ENCODE measurements around the gene PTPMT1.
"Not testable (repeated sequence)": the region's sequence is repeated elsewhere in the genome, so short reads cannot be mapped to it uniquely, and the experiment has no call there.

PTPMT1 gene

DNA sequence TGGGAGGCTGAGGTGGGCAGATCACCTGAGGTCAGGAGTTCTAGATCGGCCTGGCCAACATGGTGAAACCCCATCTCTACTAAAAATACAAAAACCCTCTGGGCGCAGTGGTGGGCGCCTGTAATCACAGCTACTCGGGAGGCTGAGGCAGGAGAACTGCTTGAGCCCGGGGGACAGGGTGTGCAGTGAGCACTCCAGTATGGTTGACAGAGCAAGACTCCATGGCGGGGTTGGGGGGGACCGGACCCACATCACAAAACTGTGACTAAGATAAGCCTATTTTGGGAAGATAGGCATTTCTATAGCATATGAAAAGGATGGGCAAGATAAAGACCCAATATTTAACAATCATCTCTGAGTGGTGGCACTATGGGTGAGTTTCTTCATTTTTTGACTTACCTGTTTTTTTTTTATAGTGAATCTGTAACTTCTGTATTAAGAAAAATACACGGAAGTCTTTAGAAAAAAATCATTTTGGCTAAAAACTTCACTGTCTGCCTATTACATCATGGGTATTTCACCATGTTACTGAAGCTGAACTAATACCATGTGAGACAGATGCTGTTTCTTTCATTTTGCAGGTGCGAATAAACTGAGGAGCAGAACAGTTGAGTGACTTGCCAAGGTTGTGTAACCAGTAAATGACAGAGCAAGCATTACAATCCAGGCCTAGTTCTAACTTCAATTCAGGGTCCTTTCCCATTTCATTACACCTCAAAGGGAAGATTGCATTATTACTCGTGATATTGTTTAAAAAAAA, 14.9 kb upstream of the PTPMT1 start:
- DNase-seq = no peak

DNA sequence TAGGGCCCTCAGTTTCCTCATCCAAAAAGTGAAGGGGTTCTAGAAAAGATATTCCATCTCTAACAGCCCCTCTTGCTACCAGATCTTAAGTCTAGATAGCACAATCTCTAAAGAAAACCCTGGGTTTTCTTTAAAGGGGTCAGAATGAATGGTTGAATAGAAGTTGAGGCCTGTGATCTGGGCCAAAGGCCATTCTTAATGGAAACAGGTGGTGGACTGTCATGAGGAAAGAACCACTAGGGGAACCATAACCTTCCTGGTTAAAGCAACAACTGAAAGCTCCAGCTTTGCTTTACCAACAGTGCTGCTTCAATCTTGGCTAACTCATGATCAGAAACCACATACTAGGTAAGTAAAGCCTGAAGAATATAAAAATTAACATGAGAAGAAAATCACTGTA, 14.3 kb upstream of the PTPMT1 start:
- no peak for DNase-seq

DNA sequence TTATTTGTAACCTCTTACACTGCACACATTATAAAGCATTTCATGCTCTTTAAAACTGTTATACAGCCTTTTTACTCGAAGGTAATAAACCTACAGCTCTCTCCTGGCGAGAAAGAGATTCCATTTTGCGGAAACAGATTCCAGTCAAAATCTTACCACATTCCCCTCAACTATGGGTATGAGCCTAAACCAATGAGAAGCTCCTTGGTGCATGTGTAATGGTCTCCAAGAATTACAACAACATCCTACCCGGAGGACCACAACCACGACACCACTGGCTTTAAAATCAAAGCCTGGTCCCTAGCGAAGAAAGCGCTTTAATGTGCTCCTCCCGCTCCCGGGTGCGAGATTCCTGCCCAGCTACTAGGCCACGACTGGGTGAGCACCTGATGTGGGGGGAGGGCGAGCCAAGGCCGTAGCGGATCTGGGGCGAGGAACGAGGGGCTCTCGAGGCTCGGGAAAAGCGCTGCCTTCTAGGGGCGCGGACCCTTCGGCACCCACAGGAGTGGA, 13.3 kb upstream of the PTPMT1 start:
- no peak for DNase-seq

DNA sequence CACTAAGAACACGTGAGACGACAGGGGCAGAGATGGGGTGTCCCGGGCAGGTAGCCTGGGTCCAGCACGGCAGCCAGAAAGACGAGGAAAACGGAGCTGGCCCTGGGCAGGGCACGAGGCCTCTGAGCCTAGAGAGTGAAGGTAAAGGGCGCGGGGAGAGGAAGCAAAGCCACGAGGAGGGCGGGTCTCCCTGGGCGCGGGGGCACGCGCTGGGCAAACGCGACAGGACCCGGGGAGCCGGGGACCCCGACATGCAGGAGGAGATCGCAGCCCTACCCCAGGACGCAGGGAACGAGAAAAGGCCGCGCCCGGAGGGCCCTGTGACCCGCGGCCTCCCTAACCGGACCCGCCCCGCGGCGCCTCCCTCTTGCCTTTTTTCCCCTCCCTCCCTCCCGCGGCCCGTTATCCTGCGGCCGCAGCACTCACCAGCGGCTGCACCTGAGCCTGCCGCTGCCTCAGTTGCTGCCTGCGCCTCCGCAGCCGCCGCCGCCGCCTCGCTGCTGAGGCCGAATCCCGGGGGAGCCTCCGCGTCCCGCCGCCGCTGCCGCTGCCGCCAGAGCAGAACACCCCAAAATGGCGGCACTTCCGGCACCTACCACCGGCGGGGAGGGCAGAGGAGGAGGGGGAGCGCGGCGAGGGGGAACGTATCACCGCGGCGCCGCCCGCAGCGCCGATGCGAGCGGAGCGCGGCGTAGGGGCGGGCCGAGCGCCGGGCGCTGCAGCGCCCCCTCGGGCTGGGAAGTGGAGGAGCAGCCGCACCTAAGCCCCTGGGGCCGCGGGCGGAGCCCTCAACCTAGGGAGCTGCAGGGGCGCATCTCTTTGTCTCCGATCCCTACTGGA, 12.6 kb upstream of the PTPMT1 start, which contains the start of gene CELF1:
Gene CELF1 (minus strand): TSS at position 567 of the 840 bp plus-strand sequence. CDS start 53,609 bp downstream, outside the sequence.
- DNase-seq = peak; percentile 96

DNA sequence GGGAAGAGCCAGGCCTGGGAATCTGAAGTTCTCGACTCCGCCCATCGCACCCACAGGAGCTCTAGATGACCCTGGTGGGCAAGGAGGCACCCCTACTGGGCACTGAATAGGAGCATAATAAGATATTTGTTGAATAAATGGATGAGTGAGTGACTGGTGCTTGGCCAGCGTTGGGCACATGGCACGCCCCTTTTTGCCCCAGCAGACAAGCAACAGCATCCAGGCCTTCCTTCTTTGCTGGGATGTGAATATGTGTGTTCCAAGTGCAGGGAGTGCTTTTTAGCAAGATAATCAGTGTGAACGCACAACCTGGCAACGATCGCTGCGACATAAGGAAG, 12.0 kb upstream of the PTPMT1 start:
- no peak for DNase-seq

DNA sequence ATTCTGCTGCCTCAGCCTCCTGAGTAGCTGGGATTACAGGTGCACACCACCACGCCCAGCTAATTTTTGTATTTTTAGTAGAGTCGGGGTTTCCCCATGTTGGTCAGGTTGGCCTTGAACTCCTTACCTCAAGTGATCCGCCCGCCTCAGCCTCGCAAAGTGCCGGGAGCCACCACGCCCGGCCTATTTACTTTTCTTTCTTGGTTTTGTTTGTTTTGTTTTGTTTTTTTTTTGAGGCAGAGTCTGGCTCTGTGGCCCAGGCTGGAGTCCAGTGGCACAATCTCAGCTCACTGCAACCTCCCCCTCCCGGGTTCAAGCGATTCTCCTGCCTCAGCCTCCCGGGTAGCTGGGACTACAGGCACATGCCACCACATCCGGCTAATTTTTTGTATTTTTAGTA, 8.4 kb upstream of the PTPMT1 start:
- DNase-seq = not testable (repeated sequence)

DNA sequence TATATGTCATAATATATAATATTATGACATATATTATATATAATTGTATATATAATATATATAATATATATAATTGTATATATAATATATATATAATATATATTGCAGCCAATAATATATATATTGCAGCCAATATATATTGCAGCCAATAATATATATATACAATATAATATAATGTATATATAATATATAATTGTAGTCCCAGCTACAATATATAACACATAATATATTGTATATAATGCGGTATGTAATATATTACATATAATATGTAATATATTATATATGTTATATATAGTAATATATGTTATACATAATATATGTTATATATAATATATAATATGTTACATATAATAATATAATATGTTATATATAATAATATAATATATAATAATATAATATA, 6.7 kb upstream of the PTPMT1 start:
- no peak for DNase-seq

DNA sequence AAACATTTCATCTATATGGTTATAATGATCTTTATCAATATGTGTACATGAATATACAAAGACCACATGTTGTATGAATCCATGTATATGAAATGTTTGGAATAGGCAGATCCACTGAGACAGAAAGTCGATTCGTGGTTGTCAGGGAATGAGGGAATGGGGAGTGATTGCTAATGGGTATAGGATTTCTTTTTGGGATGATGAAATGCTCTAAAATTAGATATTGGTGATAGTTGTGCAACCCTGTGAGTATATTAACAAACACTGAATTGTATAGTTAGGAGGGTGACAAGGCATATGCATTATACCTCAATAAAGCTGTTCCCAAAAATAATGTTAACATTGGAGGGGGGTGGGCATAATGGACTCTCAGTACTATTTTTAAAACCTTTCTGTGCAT, 5.0 kb upstream of the PTPMT1 start:
- DNase-seq = no peak

DNA sequence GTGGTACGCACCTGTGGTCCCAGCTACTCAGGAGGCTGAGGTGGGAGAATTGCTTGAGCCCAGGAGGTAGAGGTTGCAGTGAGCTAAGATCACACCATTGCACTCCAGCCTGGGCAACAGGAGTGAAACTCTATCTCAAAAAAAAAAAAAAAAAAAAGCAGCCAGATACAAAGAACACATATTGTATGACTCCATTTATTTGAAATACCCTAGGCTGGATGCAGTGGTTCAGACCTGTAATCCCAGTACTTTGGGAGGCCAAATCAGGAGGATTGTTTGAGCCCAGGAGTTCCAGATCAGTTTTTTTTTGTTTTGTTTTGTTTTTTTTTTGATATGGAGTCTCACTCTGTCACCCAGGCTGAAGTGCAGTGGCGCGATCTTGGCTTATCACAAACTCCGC, 3.0 kb upstream of the PTPMT1 start:
- DNase-seq = not testable (repeated sequence)

DNA sequence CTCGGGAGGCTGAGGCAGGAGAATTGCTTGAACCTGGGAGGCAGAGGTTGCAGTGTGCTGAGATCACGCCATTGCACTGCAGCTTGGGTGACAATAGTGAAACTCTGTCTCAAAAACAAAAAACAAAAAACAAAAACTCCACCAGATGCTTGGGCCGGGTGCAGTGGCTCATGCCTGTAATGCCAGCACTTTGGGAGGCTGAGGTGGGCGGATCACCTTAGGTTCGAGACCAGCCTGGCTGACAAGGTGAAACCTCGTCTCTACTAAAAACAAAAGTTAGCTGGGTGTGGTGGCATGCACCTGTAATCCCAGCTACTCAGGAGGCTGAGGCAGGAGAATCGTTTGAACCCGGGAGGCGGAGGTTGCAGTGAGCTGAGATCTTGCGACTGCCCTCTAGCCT, 1.0 kb upstream of the PTPMT1 start:
- DNase-seq = not testable (repeated sequence)

DNA sequence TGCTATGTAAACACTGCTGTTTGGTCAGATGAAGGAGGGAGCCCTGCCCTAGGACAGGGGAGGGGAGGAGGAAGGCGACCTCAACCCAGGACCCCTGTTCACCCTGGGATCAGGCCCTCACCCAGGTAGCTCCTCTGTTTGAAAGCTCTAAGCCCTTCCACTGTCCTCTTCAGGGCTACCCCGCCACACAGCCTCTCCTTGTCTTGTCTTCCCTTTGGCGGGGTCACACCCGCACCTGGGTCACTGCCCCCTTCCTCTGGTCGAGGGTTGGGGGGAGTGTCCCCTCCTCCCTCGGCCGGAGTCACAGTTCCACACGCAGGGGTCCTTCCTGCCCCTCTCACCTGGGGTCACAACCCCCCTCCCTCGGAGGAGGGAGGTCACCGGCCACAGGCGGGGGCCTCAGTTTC, 463 bp upstream of the PTPMT1 start:
- DNase-seq = no peak

DNA sequence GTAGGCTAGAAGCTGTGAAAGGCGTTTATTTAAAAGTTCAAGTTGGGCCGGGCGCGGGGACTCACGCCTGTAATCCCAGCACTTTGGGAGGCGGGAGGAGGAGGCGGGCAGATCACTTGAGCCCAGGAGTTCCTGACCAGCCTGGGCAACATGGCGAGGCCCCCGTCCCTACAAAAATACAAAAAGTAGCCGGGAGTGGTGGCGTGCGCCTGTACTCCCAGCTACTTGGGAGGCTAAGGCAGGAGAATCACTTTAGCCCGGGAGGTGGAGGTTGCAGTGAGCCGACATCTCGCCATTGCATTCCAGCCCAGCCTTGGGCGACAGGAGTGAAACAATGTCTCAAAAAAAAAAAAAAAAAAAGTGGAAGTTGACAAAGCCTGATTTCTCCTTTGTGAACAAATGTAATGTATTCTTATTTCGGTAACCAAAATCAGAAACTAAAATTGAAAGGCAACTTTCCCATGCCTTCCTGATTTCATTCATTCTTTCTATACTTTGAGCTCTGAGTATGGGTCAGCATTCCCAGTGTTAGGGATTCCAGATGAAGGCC, 825 bp downstream of the PTPMT1 start:
- no peak for DNase-seq

DNA sequence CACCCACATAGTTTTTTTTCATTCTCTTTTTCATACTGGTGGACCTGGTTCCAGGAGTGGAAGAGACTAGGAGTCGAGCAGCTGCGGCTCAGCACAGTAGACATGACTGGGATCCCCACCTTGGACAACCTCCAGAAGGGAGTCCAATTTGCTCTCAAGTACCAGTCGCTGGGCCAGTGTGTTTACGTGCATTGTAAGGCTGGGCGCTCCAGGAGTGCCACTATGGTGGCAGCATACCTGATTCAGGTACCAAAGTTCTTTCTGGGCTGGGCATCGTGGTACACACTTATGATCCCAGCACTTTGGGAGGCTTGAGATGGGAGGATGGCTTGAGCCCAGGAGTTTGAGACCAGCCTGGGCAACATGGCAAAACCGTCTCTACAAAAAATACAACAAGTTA, 4.2 kb downstream of the PTPMT1 start:
- DNase-seq = no peak

DNA sequence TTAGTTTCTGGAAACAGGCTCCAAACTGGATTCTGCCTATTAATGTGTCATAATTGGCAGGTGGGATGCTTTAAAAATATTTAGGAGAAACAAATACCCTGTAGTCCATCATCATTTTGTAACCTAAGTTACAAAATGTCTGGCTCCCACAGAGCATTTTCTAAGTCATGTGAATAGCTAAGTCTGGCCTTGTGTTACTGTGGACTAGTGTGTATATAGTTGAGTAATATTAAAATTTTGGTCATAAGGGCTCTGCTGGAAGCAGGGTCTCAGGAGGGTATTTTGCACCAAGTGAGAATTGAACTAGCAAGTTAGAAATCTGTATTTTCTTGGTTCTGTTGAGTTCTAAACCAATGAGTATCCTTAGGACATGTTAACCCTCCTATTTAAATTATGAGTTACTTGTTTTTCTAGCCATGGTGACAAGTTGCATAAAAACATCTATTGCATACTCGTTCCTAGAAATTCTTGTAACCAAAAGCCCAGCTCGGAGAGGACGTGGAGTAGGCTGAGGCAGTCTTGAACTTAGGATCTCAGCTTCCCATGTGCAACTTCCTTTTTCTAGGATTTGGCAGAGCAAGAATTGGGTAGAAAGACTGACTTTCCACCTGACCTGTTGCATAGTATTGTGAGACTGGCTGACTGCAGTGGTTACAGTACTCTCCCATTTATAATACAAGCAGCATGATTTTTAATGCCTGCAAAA, 5.4 kb downstream of the PTPMT1 start:
- no peak for DNase-seq

DNA sequence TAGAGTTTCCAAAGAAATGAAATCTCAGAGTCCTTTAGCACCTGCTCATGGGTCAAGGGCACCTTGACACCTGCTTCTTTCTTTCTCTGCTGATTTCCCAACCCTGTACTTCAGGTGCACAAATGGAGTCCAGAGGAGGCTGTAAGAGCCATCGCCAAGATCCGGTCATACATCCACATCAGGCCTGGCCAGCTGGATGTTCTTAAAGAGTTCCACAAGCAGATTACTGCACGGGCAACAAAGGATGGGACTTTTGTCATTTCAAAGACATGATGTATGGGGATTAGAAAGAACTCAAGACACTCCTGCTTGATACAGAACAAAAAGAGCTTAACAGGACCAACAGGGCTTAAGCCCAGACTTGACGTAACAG, 5.9 kb downstream of the PTPMT1 start:
- DNase-seq = no peak

DNA sequence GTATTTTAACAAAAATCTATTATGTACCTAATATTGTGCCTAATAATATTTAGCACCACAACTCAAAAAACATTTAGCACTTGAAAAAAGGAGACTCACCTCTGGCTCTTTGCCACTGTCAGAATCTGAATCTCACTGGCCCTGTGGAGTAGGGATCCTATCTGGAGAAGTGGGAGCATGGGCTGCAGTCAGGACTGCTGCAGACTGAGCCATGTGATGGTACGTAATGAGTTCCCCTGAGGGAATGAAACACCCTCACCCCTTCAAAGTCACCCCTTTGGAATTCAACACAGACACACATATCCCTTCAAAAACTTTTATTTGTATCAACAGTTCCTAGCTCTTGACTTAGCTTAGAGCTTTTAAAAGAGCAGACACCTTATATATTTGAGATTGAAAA, 6.5 kb downstream of the PTPMT1 start:
- no peak for DNase-seq

DNA sequence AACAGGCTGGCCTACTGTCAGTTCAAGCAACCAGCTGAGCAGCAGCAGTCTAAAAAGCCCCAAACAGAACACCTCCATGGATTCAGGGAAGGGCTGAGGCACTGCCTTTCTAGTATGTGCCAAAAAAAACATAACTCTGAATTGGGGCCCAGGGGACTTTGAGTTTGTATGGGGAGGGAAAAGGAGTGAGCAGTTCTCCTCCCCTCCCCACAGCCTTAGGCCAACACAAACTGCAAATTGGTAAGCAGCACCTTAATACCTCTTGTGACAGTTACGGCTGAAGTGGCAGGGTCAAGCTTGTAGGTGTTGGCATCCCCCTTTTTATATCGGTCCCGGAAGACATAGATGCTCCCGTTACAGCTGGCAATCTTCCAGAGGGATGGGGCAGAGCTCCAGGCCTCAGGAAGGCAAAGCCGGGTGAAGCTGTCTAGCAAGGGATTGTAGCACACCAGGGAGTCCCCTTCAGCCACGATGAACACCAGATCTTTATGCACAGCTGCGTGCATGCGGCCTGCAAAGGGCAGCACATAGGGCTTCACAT, 7.4 kb downstream of the PTPMT1 start:
- DNase-seq = no peak

DNA sequence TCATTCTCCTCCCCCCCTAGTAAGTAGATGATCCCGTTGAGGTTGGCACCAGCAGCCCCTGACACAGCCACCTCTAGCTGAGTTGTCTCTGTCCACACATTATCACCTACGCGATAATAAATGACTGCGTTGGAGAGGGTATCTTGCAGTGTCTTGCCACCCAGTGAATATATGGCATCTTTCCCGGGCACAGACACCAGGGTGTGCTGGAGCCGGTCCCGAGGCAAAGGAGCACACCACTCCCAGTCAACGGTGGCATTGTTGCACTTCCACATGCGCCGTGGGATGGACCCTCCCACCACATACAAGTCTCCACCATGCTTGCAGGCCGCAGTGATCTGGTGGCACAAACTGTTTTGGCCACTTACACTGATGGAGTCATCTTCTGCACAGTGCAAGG, 7.9 kb downstream of the PTPMT1 start:
- DNase-seq = no peak

DNA sequence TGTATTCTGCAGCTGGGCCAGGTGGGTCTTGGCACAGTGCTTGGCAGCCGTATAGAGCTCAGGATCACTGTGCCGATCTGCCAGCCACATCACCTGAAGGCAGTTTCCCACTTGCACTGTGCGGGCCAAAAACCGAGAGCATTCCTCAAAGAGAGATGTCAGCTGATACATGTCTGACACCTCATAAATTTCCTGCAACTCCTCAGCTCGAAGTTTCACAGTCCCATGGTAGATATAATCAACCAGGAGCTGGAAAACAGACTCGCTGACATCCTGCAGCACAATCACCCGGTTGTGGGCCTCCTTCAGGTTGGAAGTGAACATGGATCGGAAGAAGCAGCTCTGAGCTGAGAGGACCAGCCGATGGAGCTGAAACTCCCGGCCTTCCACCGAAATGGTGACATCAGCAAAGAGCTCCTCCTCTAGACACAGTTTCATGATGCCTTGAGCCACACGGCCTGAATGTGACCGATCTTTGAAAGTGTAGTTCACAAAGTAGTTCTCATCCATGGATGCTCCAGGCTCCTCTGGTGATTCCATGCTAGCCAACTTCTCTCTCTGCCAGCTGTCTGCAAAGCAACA, 12.2 kb downstream of the PTPMT1 start:
- no peak for DNase-seq

DNA sequence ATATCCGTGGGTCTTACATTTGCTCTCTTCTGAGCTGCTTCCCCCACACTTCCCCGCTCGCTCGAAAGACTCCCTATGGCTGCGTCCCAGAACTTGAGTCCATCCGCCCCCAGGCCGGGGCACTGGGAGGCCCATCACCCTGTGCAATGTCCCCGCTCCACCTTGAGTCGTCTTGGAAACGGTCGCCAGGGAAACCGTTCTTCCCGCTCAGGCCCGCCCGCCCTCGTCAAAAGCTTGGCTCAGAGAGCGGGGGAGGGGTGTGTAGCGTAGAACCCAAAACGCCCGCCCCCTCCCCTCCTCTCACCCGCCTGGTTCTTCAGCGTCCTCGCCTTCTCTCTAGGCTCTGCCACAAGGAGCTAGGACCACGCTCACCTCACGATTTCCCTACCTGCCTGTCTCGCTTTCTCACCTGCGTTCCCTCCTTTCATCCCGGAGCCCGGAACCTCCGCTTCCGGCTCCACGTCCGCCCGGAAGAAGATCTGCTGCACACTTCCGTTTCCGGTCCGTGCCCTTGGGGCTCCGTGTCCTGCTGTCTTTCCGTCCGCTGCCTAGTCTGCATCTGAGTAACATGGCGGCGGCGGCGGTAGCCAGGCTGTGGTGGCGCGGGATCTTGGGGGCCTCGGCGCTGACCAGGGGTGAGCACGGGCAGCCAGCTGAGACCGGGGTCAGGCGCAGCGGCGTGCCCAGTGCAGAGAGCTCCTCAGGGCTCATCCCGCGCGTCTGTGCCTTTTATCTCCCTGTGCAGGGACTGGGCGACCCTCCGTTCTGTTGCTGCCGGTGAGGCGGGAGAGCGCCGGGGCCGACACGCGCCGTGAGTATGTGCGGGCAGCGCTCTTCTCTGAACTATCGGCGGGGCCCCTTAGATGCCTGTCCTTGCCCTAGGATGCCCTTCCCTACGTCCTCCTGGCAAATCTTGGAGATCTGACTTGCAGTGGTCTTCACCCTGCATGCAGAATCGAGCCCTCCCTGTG, 13.4 kb downstream of the PTPMT1 start, which contains the start of the genes KBTBD4 and NDUFS3:
Gene KBTBD4 (minus strand): TSS at position 447 of the 971 bp plus-strand sequence. CDS start 19 bp downstream, at position 428.
Gene NDUFS3 (plus strand): TSS at position 551 of the 971 bp plus-strand sequence. CDS start 18 bp downstream, at position 569.
- peak; percentile 100 for DNase-seq

DNA sequence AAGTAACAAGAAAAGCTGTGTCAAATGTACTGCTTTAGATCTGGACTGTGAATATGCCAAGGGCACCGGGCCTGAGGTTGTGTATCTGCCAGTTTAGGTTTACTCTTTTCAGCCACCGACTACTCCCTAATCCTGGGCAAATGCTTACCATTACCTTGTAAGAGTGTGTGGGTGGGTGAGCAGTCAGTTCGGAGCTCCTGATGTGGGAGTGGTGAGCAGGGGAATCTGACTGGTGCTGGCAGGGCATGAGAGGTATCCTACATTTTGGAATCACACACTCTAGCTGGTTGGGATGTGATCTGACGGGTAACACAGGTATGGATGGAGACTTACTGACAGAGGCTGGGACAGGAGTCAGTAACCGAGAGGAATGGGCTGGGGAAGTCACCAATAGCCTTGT, 18.4 kb downstream of the PTPMT1 start:
- no peak for DNase-seq

All from retina (tissue), 1 donor.